A204.1 (cell line): ENCODE data around the gene ARMC7.
"Not testable (repeated sequence)": the region's sequence is repeated elsewhere in the genome, so short reads cannot be mapped to it uniquely, and the experiment has no call there.

Experiments
- FAIRE-seq: peaks from 2 replicates; lab custom pipeline; 2012; peaks lifted over from hg19 to GRCh38; lab: Jason Lieb, UNC

ARMC7 gene

GRCh38 chr17:75102385-75102821, 7.4 kb upstream of the ARMC7 start:
- no peak for FAIRE-seq

DNA sequence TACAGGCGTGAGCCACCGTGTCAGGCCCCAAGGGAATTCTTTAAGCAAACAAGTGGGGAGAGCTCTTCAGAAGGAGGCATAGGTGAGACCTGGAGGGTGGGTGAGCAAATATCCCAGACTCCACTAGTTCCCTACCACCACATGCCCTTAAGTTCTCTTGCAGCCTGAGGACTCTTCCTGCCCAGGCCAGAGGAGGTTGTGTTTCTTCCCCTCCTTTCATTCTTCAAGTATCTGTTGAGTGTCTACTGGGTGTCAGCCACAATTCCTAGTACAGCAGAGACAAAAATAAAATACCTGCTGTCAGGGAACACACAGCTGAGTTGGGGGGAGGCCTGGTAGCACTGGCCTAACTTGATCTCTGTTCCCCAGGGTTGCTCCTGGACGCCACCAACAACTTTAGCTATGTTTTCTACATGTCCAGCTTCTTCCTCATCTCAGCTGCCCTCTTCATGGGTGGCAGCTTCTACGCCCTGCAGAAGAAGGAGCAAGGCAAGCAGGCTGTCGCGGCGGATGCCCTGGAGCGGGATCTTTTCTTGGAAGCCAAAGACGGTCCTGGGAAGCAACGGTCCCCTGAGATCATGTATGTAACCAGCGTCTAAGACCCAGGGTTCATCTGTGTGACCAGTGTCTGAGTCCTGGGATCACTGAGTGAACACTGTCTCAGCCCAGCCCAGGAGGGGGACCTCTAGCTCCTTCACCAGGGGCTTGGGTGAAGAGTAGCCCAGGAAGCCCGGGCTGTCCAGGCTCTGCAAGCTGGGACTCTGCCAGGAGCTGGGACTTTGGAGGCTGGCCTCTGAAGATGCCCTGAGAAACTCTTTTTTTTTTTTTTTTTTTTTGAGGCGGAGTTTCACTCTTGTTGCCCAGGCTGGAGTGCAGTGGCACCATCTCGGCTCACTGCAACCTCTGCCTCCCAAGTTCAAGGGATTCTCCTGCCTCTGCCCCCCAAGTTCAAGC, 5.9 kb upstream of the ARMC7 start:
- FAIRE-seq, result no peak

DNA sequence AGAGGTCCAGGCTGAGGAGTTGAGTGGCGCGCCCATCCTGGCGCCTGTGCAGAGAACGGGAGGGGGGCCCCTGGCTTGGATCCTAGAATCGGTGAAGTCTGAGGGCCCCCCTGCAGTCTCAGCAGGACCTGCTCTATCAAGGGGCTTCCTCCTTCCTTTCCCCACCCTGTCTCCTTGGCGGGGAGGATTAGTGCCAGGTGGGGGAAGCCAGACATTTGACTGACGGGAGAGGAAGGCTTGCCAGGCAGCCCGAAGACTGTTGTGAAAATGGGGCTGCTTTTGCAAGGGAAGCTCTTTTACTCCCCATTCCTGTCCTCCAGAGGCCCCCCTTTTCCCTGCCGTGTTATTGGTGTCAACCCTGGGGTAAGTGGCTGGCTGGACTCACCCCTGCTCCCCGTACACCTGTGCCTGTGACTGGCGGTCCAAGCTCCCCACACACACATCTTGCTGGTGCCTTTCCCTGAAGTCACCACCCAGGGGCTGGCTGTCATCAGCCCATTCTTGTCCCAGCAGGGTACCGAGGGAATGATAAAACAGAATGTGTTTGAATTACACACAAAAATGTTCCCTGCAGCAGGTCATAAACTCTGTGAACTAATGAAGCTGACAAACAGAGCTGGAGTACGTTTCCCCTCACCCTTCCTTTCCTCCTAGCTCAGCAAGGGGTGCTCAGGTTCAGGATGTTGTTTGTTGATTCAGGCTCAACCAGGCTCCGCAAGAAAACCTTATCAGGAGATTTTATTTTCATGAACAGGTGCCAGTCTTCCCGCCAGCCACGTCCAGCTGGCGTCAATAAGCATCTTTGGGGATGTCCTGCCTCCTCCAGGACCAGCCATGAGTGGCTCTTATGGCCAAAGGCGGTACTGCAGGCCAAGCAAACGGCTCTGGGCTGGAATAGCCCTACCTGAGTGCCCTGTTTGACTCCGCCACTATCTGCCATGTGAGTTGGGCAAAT, 4.4 kb upstream of the ARMC7 start:
- FAIRE-seq, result peak; percentile 16

DNA sequence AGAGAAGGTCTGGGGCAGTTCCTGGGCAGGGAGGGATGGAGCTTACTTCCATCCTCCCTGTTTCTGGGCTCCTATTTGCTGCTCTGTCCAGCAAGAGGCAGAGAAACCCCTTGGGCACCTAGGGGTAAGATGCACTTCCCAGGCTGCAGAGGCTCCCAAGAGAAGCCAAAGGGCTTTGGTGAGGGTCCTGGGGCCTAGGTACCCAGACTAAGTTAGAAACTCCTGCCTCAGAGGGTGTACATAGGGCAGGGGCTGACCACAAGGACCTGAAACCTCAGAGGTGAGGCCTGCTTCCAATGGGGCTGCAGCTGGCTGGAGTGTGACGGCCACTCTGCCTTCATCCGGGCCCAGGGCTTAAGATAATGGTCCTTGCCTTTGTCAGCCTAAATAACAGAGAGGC, 1.6 kb upstream of the ARMC7 start:
- FAIRE-seq, result no peak

DNA sequence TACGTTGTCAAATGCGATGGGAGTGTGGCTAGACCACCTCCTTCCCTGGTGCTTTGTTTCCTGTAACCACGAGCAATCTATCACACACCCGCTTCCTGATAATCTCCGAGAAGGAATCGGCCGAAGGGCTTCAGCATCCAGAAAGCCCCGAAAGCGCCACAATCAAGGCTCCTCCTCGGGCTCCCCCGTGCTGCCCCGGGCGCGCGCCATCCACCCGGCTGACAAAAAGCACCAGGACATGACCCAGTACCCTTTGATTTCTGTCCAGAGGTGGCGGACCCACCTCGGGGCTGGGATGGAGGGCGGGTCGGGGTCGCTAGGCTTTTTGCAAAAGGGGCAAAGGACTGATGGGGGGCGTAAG, 743 bp upstream of the ARMC7 start:
- FAIRE-seq, result no peak

- no peak for FAIRE-seq
Measured at GRCh38 chr17:75110234-75110937, 617 bp downstream of the ARMC7 start.

DNA sequence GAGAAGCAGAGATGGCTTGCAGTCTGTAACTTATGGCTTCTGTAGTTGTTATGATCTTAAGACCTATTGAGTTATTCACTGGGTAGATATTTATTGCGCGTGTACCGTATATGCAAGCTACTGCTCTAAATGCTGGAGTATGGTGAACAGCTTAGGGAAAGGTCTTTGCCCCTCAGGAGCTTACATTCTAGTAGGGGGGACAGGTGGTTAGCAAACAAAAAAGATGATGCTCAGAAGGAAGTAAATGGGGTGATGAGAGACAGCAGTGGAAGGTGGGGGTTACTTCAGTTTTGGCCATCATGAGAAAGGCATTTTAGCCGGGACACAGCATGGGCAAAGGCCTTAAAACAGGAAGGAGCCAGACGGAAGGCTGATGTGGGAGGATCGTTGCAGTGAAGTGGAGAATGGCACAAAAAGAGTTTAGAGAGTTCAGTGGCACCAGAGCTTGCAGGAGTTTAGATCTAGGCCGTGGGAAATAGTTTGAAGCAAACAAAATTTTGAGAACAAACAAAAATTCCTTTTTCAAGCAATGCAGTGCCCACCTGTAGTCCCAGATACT, 2.1 kb downstream of the ARMC7 start:
- no peak for FAIRE-seq

DNA sequence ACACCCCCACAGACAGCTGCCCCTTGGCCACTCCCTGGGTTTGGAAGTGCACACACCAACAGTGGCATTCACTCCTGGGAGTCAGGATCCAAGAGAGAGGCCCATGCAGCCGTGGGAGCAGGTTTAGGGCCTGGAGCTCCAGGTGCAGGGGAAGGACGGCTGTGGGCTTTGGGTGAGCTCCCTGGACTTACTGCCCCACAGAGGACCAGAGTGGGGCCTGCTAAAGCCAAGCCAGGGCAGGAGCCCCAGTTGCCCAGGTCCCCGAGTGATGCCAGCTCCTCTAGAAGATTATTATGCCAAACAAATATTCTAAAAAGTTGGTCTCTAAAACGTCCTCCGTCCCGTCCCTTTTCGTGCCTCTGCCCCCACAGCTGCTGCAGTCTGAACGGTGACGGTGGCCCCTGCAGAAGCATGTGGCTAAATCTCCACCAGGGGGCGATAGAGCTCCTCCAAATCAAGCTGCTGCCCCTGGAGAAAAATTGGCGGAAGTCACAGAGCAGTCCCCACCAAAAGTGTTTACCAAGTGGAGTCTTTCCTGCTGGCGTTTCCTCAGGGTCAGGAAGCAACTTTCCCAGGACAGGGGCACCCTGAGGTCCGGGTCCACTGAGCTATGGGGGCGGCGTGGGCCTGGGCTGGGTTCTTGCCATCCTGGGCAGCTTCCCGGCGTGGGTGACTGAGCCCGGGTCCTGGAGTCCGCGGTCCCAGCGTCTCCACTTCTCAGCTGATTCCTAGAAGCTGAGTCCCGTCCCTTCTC, 4.2 kb downstream of the ARMC7 start:
- FAIRE-seq, result no peak

GRCh38 chr17:75114552-75115314, 5.0 kb downstream of the ARMC7 start:
- FAIRE-seq, result no peak

GRCh38 chr17:75115555-75115954, 5.8 kb downstream of the ARMC7 start:
- no peak for FAIRE-seq

GRCh38 chr17:75116737-75117136, 7.0 kb downstream of the ARMC7 start:
- no peak for FAIRE-seq

DNA sequence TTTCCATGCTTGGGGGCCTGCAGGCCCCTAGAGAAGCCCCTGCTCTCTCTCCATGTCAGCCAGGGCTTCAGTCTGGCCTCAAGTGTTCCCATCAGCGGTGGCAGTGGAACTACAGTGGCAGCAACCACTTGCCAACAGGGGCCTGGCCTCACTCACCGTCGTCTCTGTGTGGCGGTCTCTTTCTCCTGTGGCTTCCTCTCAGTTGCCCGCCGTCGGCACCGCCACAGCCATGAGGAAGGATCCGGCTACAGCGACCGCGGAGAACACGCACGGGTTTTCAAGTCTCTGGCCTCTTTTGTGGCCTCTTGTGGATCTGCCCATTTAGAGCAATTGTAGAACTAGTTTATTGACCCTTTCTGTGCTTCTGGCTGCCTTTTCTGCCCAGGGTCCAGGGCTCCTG, 8.5 kb downstream of the ARMC7 start:
- FAIRE-seq, result no peak

- FAIRE-seq, result no peak
Measured at GRCh38 chr17:75124041-75124818, 14.5 kb downstream of the ARMC7 start.

- no peak for FAIRE-seq
Measured at GRCh38 chr17:75124819-75125162, 15.0 kb downstream of the ARMC7 start.

- no peak for FAIRE-seq
Measured at GRCh38 chr17:75125984-75126383, 16.2 kb downstream of the ARMC7 start.

DNA sequence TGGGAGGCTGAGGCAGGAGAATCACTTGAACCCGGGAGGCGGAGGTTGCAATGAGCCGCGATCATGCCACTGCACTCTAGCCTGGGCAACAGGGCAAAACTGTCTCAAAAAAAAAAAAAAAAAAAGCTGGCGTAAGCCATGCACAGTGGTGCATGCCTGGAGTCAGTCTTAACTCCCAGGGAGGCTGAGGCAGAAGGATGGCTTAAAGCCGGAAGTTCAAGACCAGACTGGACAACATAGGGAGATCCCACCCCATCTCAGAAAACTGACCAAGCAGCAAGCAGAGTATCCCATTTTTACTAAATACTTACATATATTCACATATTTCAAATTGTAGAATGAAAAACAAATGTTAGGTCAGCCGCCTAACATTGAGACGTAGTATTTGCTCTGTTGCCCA, 17.2 kb downstream of the ARMC7 start:
- FAIRE-seq, result no peak

GRCh38 chr17:75127936-75128335, 18.2 kb downstream of the ARMC7 start:
- not testable (repeated sequence) for FAIRE-seq

DNA sequence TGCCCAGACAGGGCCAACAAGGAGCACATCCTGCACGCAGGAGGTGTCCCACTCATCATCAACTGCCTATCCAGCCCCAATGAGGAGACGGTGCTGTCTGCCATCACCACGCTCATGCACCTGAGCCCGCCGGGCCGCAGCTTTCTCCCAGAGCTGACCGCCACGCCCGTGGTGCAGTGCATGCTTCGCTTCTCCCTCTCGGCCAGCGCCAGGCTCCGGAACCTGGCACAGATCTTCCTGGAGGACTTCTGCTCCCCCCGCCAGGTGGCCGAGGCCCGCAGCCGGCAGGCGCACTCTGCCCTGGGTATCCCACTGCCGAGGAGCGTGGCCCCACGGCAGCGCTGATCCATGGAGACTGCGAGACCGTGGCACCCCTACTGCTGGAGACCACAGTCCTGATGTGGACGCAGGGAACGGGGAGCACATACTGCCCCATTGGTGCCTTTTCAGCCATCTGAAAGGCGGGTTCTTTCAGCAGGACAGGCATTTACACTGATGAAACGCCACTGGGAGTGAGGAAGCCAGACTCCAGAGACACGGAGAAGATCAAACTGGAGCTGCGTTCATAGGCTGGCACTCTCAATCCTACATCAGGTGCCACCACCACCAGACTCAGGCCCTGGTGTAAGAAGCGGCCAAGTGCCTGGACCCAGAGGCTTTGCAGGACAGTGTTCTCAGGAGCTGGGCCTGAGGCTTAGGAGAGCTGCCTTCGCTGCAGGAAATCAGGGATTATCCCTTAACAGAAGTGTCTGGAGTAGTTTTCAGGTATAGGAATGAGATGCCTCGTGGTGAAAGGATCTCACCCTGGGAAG, 19.1 kb downstream of the ARMC7 start:
- FAIRE-seq, result no peak

DNA sequence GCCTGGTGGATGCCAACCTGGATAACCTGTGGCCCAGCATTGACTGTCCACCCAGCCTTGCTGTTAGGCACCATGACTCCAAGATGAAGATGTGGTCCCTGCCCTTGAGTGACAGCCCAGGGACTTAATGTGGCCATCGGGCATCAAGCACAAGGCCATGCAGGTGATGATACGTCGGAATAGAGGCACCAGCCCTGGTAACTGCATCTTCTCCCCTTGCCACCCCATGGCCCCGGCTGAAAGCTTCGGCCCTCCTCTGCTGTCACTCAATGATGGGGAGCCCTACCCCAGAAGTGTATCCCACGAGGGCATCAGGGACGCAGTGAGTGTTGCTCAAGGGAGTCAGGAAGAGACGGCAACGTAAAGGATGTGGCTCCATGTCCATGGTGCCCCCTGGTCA, 19.8 kb downstream of the ARMC7 start:
- FAIRE-seq, result no peak
